Psoas muscle (tissue), 8 donors: ENCODE data around the gene PRUNE2. TPM values are rescaled to one million over a fixed set of nuclear protein-coding genes. Genes with fewer than 3 reads are reported as not detected.

ENCODE experiments used
- ATAC-seq, 4 donors: fragments of 200-7000 bp; cut with Tn5 transposase; one replicate each; pipeline ENCODE4 v1.9.1; 2020; ENCODE audit warnings: moderate library complexity in 3 of 4, mild to moderate bottlenecking in 2 of 4
- DNase-seq, 2 donors: peaks; one replicate each; pipeline ENCODE4 v3.0.0-alpha.2; 2020
- H3K27ac ChIP-seq: fragments of 200-600 bp; one replicate; pipeline ENCODE4 v1.8.0; 2022
- H3K27me3 ChIP-seq, 3 donors: fragments of 200-600 bp in 1 of 3; one replicate each; pipeline versions ENCODE4 v1.6.1 to v1.8.0; 2013 to 2022; ENCODE audit warnings: low read length in 2 of 3, mild to moderate bottlenecking in 2 of 3, moderate library complexity in 1 of 3; ENCODE audit not compliant: insufficient read depth in 3 of 3
- H3K36me3 ChIP-seq, 2 donors: fragments of 200-600 bp in 1 of 2; one replicate each; pipeline versions ENCODE4 v1.6.1 to v1.8.0; 2013 to 2022; ENCODE audit warnings: low read depth in 1 of 2, mild to moderate bottlenecking in 1 of 2, moderate library complexity in 1 of 2; ENCODE audit not compliant: insufficient read depth in 1 of 2
- H3K4me1 ChIP-seq: fragments of 200-600 bp; one replicate; pipeline ENCODE4 v1.8.0; 2022
- H3K4me3 ChIP-seq: fragments of 200-600 bp; one replicate; pipeline ENCODE4 v1.8.0; 2022; ENCODE audit warnings: mild to moderate bottlenecking
- H3K9me3 ChIP-seq: fragments of 200-600 bp; one replicate; pipeline ENCODE4 v1.8.0; 2022
- CTCF ChIP-seq: fragments of 200-600 bp; IDR thresholded peaks from one replicate; pipeline ENCODE4 v1.8.0; 2022; ENCODE audit warnings: antibody characterized with exemption
- WGBS, 3 donors: extraction: QIAGEN DNeasy Blood & Tissue Kit; methylation state at CpG; one replicate each; pipeline versions ENCODE4 v1.1.6 to v1.1.7; 2013; 5-methylcytosine and 5-hydroxymethylcytosine counted together
- intact Hi-C, 2 donors: fragments of 100-400 bp; cut with DNase I; formaldehyde crosslinking; loops; one replicate each; pipeline versions ENCODE4 v1.11.0 to v1.14.2; 2022
- polyA plus RNA-seq, 3 donors: library from polyadenylated mRNA; stranded (reverse); fragments of 200-250 nt; gene quantifications; one replicate each; pipeline ENCODE4 v1.2.3, GENCODE V29; 2013
- total RNA-seq, 4 donors: library from RNA; stranded (reverse); fragmentation: NEBNext Ultra II Directional in 2 of 4; extraction: Animal tissue kit (Norgen Biotek cat#: 25700) in 2 of 4; gene quantifications; one replicate each; pipeline versions ENCODE4 v1.2.1 to v1.2.4, GENCODE V29; 2021 to 2023
- donor health status: healthy with polysubstance abuse.
- donor health status: DM: no; HTN: no; CAD: no; lungs with moderate emphysema.
- donor health status: Bipolar disorder and iron deficiency.
- donor health status: healthy.
- donor health status: DM: yes; HTN: yes; CAD: no.
- donor health status: DM: no; HTN: no; CAD: no.
- donor health status: DM: no; HTN: no; CAD: no.
- donor health status: DM: yes; HTN: yes; CAD: no.

The PRUNE2 gene
- total and polyA plus RNA-seq, 7 donors = 1.2 to 79.9 (median 3.6) TPM

- H3K9me3 ChIP-seq = no peaks in the 10 kb centered on the region
- no peaks in the 10 kb centered on the region for H3K4me1 ChIP-seq
- WGBS, 3 donors = 66 to 73% (median 69%) methylated on average over 6 of the region's 6 CpGs
- peak; percentile 35 for TF ChIP-seq CTCF
- intact Hi-C loops = loop anchor here in 1 of 2 donors (5.0 kb wide), 1 partner anchor 211 kb away; no protein-coding TSS in a partner anchor
- no peaks in the 10 kb centered on the region for H3K27me3 ChIP-seq
- DNase-seq = no peak
- no peak overlapping the region for H3K4me3 ChIP-seq
- H3K27ac ChIP-seq = no peak overlapping the region
- no peaks in the 10 kb centered on the region for H3K36me3 ChIP-seq
- ATAC-seq = peak in 1 of 4 donors; percentile 45
These were observed 247.2 kb downstream of the PRUNE2 start for GRCh38 chr9:76658510-76659231.

- no peak for DNase-seq
- no peaks in the 10 kb centered on the region for H3K36me3 ChIP-seq
- no peaks in the 10 kb centered on the region for H3K9me3 ChIP-seq
- no peak for ATAC-seq
- H3K4me3 ChIP-seq = no peak overlapping the region
- intact Hi-C loops = loop anchor here in 1 of 2 donors (5.0 kb wide), 1 partner anchor 210 kb away; no protein-coding TSS in a partner anchor
- TF ChIP-seq CTCF = no peak
- no peak overlapping the region for H3K27ac ChIP-seq
- H3K4me1 ChIP-seq = no peaks in the 10 kb centered on the region
- H3K27me3 ChIP-seq = no peaks in the 10 kb centered on the region
These were observed 248.6 kb downstream of the PRUNE2 start for GRCh38 chr9:76657265-76657664.

- WGBS, 3 donors = 75 to 82% (median 76%) methylated on average over 4 of the region's 4 CpGs
- Histone ChIP-seq H3K27me3 (no peaks in the 10 kb centered on the region), H3K4me1 (no peaks in the 10 kb centered on the region), H3K4me3 (no peak overlapping the region), H3K9me3 (no peaks in the 10 kb centered on the region), H3K36me3 (no peaks in the 10 kb centered on the region), H3K27ac (no peak overlapping the region)
- intact Hi-C loops = loop anchor here in 1 of 2 donors (5.0 kb wide), 1 partner anchor 209 kb away; no protein-coding TSS in a partner anchor
- no peak for DNase-seq
- no peak for TF ChIP-seq CTCF
- no peak for ATAC-seq
These were observed 249.9 kb downstream of the PRUNE2 start for GRCh38 chr9:76655971-76656370.

- DNase-seq (no peak), ATAC-seq (no peak)
- Histone ChIP-seq H3K27ac (no peak overlapping the region), H3K27me3 (no peaks in the 10 kb centered on the region), H3K4me3 (no peak overlapping the region), H3K9me3 (no peaks in the 10 kb centered on the region), H3K4me1 (no peaks in the 10 kb centered on the region), H3K36me3 (no peaks in the 10 kb centered on the region)
- intact Hi-C loops = loop anchor here in 1 of 2 donors (5.0 kb wide), 1 partner anchor 208 kb away; no protein-coding TSS in a partner anchor
- 70 to 79% (median 73%) methylated on average over 6 of the region's 6 CpGs for WGBS, 3 donors
- no peak for TF ChIP-seq CTCF
These were observed 250.8 kb downstream of the PRUNE2 start for GRCh38 chr9:76655121-76655541.
